Nephron progenitor cell (in vitro differentiated cells): ENCODE measurements around the gene NIF3L1.

ENCODE experiments used
- DNase-seq: peaks from one replicate; pipeline ENCODE4 v3.0.0; 2021
- H3K27ac Mint-ChIP-seq: 2 replicates; pipeline ENCODE4 v1.8.0; 2021; ENCODE audit warnings: mild to moderate bottlenecking, moderate library complexity, mixed read lengths
- H3K27me3 Mint-ChIP-seq: 2 replicates; pipeline ENCODE4 v1.8.0; 2021; ENCODE audit warnings: mild to moderate bottlenecking, low read depth, mixed read lengths; ENCODE audit not compliant: poor library complexity
- H3K36me3 Mint-ChIP-seq: 2 replicates; pipeline ENCODE4 v1.8.0; 2021; ENCODE audit warnings: low read depth, mixed read lengths
- H3K4me1 Mint-ChIP-seq: 2 replicates; pipeline ENCODE4 v1.8.0; 2021; ENCODE audit warnings: mixed read lengths
- H3K4me3 Mint-ChIP-seq: 2 replicates; pipeline ENCODE4 v1.8.0; 2021; ENCODE audit warnings: mild to moderate bottlenecking, moderate library complexity, mixed read lengths
- H3K9me3 Mint-ChIP-seq: 2 replicates; pipeline ENCODE4 v1.8.0; 2021; ENCODE audit warnings: mild to moderate bottlenecking, moderate library complexity, mixed read lengths
- TF ChIP-seq, protein P1 (sequence below): fragments of 200-600 bp; sonication (generic); IDR thresholded peaks from 2 replicates; pipeline ENCODE4 v1.5.0; 2021; ENCODE audit warnings: antibody characterized with exemption

The NIF3L1 gene

DNA sequence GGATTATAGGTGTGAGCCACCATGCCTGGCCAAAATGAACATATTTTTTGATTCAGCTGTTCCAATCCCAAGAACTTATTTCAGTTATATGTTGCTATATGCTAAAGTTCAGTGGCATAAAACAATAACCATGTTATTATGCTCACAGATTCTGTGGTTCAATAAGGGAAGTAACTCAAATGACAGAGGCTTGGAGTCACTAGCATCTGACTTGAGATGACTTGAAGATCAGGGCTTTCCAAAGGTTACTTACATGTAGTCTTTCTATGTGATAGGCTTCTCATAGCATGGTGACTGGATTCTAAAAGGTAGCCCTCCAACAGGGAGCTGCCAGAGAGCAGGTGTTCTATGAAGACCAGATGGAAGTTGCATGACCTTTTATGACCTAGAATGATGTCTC lies 41.9 kb upstream of the NIF3L1 start:
- TF ChIP-seq, protein P1, sequence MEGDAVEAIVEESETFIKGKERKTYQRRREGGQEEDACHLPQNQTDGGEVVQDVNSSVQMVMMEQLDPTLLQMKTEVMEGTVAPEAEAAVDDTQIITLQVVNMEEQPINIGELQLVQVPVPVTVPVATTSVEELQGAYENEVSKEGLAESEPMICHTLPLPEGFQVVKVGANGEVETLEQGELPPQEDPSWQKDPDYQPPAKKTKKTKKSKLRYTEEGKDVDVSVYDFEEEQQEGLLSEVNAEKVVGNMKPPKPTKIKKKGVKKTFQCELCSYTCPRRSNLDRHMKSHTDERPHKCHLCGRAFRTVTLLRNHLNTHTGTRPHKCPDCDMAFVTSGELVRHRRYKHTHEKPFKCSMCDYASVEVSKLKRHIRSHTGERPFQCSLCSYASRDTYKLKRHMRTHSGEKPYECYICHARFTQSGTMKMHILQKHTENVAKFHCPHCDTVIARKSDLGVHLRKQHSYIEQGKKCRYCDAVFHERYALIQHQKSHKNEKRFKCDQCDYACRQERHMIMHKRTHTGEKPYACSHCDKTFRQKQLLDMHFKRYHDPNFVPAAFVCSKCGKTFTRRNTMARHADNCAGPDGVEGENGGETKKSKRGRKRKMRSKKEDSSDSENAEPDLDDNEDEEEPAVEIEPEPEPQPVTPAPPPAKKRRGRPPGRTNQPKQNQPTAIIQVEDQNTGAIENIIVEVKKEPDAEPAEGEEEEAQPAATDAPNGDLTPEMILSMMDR: no peak
- Mint-ChIP-seq H3K4me1 (no peaks in the 10 kb centered on the region), H3K27me3 (peaks cover 2% of the 10 kb centered on the region), H3K4me3 (no peak overlapping the region), H3K27ac (no peak overlapping the region), H3K36me3 (peaks cover 17% of the 10 kb centered on the region), H3K9me3 (no peaks in the 10 kb centered on the region)
- DNase-seq: no peak

DNA sequence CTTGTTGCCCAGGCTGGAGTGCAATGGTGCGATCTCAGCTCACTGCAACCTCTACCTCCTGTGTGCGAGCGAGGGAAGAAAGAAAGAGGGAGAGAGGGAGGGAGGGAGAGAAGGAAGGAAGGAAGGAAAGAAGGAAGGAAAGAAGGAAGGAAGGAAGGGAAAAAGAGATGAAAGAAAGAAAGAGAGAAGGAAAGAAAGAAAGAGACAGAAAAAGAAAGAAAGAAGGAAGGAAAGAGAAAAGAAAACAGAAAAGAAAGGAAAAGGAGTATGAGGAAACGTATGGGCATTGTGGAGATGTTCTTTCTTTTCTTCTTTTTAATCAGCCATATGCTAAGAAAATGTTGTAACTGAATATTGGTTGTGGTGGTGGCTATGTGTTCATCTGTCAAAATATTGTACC lies 41.2 kb upstream of the NIF3L1 start:
- no peaks in the 10 kb centered on the region for H3K9me3 Mint-ChIP-seq
- H3K4me3 Mint-ChIP-seq: no peak overlapping the region
- H3K36me3 Mint-ChIP-seq: peaks cover 23% of the 10 kb centered on the region
- TF ChIP-seq, protein P1: no peak
- H3K27ac Mint-ChIP-seq: no peak overlapping the region
- no peak for DNase-seq
- no peaks in the 10 kb centered on the region for H3K4me1 Mint-ChIP-seq
- peaks cover 2% of the 10 kb centered on the region for H3K27me3 Mint-ChIP-seq

DNA sequence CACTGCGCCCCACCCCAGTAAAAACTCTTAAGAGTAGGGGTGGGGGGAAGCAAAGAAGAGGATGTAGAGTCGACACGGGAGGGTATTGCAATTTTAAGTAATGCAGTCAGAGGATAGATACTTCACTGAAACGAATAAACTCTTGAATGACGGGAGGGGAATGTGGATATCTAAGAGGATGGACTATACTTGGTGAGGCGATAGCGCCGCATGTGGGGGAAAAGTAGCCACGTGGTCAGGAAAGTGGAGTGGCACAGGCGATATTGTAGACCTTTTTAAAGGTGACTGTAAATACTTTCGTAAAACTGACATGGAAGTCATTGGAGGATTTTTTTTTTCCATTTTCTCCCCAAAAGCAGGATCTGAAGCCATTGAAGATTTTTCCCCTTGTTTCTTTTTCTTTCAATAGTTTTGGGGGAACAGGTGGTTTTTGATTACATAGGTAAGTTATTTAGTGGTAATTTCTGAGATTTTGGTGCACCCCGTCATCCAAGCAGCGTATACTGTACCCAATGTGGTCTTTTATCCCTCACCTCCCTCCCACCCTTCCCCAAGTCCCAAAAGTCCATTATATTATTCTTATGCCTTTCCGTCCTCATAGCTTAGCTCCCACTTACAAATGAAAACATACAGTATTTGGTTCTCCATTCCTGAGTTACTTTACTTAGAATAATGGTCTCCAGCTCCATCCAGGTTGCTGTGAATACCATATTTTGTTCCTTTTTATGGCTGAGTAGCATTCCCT lies 38.5 kb upstream of the NIF3L1 start:
- peaks cover 50% of the 10 kb centered on the region for H3K36me3 Mint-ChIP-seq
- H3K27me3 Mint-ChIP-seq: peaks cover 2% of the 10 kb centered on the region
- TF ChIP-seq, protein P1: no peak
- peak overlapping the region; percentile 77 for H3K27ac Mint-ChIP-seq
- no peaks in the 10 kb centered on the region for H3K4me1 Mint-ChIP-seq
- no peak for DNase-seq
- no peak overlapping the region for H3K4me3 Mint-ChIP-seq
- no peaks in the 10 kb centered on the region for H3K9me3 Mint-ChIP-seq

DNA sequence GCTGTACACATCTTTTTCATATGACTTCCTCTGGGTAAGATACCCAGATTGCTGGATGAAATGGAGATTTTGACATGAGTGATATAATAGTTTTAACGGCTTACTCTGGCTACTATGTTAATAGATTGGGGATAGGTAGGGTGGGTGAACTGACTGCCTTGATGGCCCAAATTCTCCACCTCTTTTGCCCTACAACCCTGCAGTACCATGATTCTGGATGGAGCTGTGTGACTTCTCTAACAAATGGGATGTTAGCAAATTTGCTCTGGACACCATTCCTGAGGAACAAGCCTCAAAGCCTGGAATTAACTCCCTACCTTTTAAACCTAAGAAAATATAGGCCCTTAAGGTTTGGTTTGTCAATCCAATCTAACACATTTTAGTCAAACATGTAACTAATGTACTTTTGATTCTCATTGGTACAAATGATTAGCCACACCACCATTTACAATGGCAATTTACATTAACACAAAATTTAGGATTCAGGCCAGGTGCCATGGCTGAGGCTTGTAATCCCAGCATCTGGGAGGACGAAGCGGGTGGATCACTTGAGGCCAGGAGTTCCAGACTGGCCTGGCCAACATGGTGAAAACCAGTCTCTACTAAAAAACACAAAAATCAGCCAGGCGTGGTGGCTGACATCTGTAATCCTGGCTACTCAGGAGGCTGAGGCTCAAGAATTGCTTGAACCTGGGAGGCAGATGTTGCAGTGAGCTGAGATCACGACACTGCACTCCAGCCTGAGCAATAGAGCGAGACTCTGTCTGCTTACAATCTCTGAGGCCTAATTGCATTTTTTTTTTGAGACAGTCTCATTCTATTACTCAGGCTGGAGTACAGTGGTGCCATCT lies 37.5 kb upstream of the NIF3L1 start:
- H3K4me3 Mint-ChIP-seq: no peak overlapping the region

DNA sequence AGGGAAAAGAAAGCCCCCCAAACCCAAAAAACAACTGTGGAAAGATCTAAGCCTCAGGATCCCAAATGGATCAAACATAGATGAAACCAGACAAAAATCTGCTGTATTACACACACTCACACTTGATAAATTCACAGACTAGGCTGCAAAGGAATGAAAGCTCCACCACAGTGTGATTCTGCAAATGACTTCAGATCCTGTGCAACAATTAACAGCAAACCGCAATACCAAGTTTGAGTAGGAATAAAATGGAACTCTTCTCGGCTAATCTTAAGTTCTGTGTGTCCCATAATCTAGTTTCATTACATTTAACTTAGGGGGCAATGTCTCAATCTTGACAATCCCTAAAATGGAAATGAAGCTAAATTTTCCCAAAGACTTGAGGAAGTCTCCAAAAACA lies 36.6 kb upstream of the NIF3L1 start:
- peaks cover 65% of the 10 kb centered on the region for H3K36me3 Mint-ChIP-seq
- H3K4me3 Mint-ChIP-seq: no peak overlapping the region
- peaks cover 2% of the 10 kb centered on the region for H3K27me3 Mint-ChIP-seq
- H3K4me1 Mint-ChIP-seq: no peaks in the 10 kb centered on the region
- DNase-seq: no peak
- H3K27ac Mint-ChIP-seq: peak overlapping the region; percentile 79
- TF ChIP-seq, protein P1: no peak
- H3K9me3 Mint-ChIP-seq: no peaks in the 10 kb centered on the region

More for the DNA sequence above, 37.5 kb upstream of the NIF3L1 start:
- Mint-ChIP-seq H3K4me1 (no peaks in the 10 kb centered on the region), H3K27me3 (peaks cover 2% of the 10 kb centered on the region), H3K9me3 (no peaks in the 10 kb centered on the region), H3K27ac (peak overlapping the region; percentile 77), H3K36me3 (peaks cover 55% of the 10 kb centered on the region)
- TF ChIP-seq, protein P1: no peak
- DNase-seq: no peak
